Measurements from ENCODE around the gene NMNAT2. TPM values are rescaled to one million over a fixed set of nuclear protein-coding genes. Genes with fewer than 3 reads are reported as not detected.
"Not testable (repeated sequence)": the region's sequence is repeated elsewhere in the genome, so short reads cannot be mapped to it uniquely, and the experiment has no call there.

Gene NMNAT2
- total and polyA plus RNA-seq, 2 donors (not counting 3 experiments of a cell fraction or from before 2014, with no cell fraction given): 0.28 to 0.38 TPM

GRCh38 chr1:183274836-183275235, 143.3 kb downstream of the NMNAT2 start:
- dilution Hi-C loops (cut with MboI; ENCODE audit: extremely low pct_ligation_motif_present, low sequenced_read_pairs): no loop called here
- intact Hi-C loops (cut with micrococcal nuclease): loop anchor here (5.0 kb wide), 2 partner anchors 138 to 253 kb away; partner anchors contain the start of gene LAMC1

GRCh38 chr1:183273984-183274383, 144.2 kb downstream of the NMNAT2 start:
- H3K27me3 ChIP-seq (ENCODE audit: control insufficient read depth in 2 of 2, insufficient read depth in 2 of 2, low read length in 2 of 2); BruUV-seq (replicated peaks); DNase-seq (ENCODE audit: low read depth, low spot score); H3K9me1 ChIP-seq (replicated peaks; ENCODE audit: control insufficient read depth, extremely low read depth, insufficient read depth, low read length); H3K79me2 ChIP-seq (ENCODE audit: control insufficient read depth, insufficient read depth, low read length); POLR2A ChIA-PET; H2AFZ ChIP-seq (ENCODE audit: low read depth, low read length); FAIRE-seq; H4K20me1 ChIP-seq (replicated peaks; ENCODE audit: control insufficient read depth, extremely low read depth, insufficient read depth, low read length); H3K36me3 ChIP-seq (ENCODE audit: control insufficient read depth in 2 of 2, extremely low read depth in 1 of 2, insufficient read depth in 2 of 2, low read length in 2 of 2); dilution Hi-C loops (cut with MboI; ENCODE audit: extremely low pct_ligation_motif_present, low sequenced_read_pairs); H3K4me3 ChIP-seq (replicated peaks in 1 of 3; ENCODE audit: insufficient read depth in 1 of 3, low read depth in 1 of 3, low read length in 3 of 3); H3K4me2 ChIP-seq (ENCODE audit: insufficient read depth, low read length); H3K27ac ChIP-seq (ENCODE audit: insufficient read depth, low read depth, low read length); H3K9ac ChIP-seq (replicated peaks; ENCODE audit: extremely low read depth, insufficient read depth, low read length); H3K9me3 ChIP-seq (replicated peaks; ENCODE audit: control insufficient read depth, insufficient read depth, low read length): not testable (repeated sequence)
- intact Hi-C loops (cut with micrococcal nuclease): loop anchor here (5.0 kb wide), 2 partner anchors 137 to 252 kb away; partner anchors contain the start of gene LAMC1
- peaks cover 23% of the 10 kb centered on the region for H3K4me1 ChIP-seq (ENCODE audit: control insufficient read depth, extremely low read depth, insufficient read depth, low read length)
- CTCF ChIA-PET: interaction anchor here (3.8 to 3.9 kb wide), 2 partner anchors 7 to 39 kb away, joined by 20 to 32 read pairs; no protein-coding TSS in a partner anchor

More at GRCh38 chr1:183274836-183275235, 143.3 kb downstream of the NMNAT2 start:
- Histone ChIP-seq H4K20me1 (replicated peaks; ENCODE audit: control insufficient read depth, extremely low read depth, insufficient read depth, low read length) (no peaks in the 10 kb centered on the region), H3K4me1 (ENCODE audit: control insufficient read depth, extremely low read depth, insufficient read depth, low read length) (peaks cover 31% of the 10 kb centered on the region), H2AFZ (ENCODE audit: low read depth, low read length) (no peak overlapping the region), H3K36me3 (ENCODE audit: control insufficient read depth in 2 of 2, extremely low read depth in 1 of 2, insufficient read depth in 2 of 2, low read length in 2 of 2) (no peaks in the 10 kb centered on the region), H3K27ac (ENCODE audit: insufficient read depth, low read depth, low read length) (no peak overlapping the region), H3K9me1 (replicated peaks; ENCODE audit: control insufficient read depth, extremely low read depth, insufficient read depth, low read length) (no peaks in the 10 kb centered on the region), H3K9me3 (replicated peaks; ENCODE audit: control insufficient read depth, insufficient read depth, low read length) (no peaks in the 10 kb centered on the region), H3K79me2 (ENCODE audit: control insufficient read depth, insufficient read depth, low read length) (no peaks in the 10 kb centered on the region), H3K27me3 (ENCODE audit: control insufficient read depth in 2 of 2, insufficient read depth in 2 of 2, low read length in 2 of 2) (no peaks in the 10 kb centered on the region), H3K9ac (replicated peaks; ENCODE audit: extremely low read depth, insufficient read depth, low read length) (no peak overlapping the region), H3K4me3 (replicated peaks in 1 of 3; ENCODE audit: insufficient read depth in 1 of 3, low read depth in 1 of 3, low read length in 3 of 3) (no peak overlapping the region), H3K4me2 (ENCODE audit: insufficient read depth, low read length) (no peak overlapping the region)
- BruUV-seq (replicated peaks): no TSS peak
- TF ChIP-seq MAX (IDR thresholded peaks at IDR 0.05; ENCODE audit: insufficient read depth, insufficient read length) (no peak), EZH2 (IDR thresholded peaks at IDR 0.05; ENCODE audit: borderline replicate concordance, low read depth, low read length, severe bottlenecking) (no peak), CTCF (IDR thresholded peaks at IDR 0.05; ENCODE audit: extremely low read depth in 1 of 2, insufficient read depth in 1 of 2, low read depth in 1 of 2, low read length in 2 of 2) (no peak), GATA2 (IDR thresholded peaks at IDR 0.05; ENCODE audit: insufficient read depth, insufficient read length, low read depth, low read length) (no peak), FOS (IDR thresholded peaks at IDR 0.05; ENCODE audit: borderline replicate concordance, insufficient read depth, low read length) (no peak), MYC (IDR thresholded peaks at IDR 0.05; ENCODE audit: low read depth, low read length) (no peak), JUN (IDR thresholded peaks at IDR 0.05; ENCODE audit: borderline replicate concordance, insufficient read depth, insufficient read length, low read depth) (no peak), POLR2A (IDR thresholded peaks at IDR 0.05; ENCODE audit: low read depth, low read length) (no peak), POLR2AphosphoS5 (IDR thresholded peaks at IDR 0.05; ENCODE audit: insufficient read depth, low read depth, low read length) (no peak)
- ChIA-PET CTCF (interaction anchor here (1.1 kb wide), 1 partner anchor 40 kb away, joined by 4 read pairs; no protein-coding TSS in a partner anchor), POLR2A (no interaction called here)
- FAIRE-seq: no peak
- DNase-seq (ENCODE audit: low read depth, low spot score): no peak
